HEK293 (cell line): ENCODE results near the gene MBD3L4.

ENCODE experiments used
- RBAK ChIP-seq: fragments of 450-650 bp; formaldehyde crosslinking; IDR thresholded peaks from 2 replicates; pipeline ENCODE4 v1.5.1; 2016; ENCODE audit warnings: missing biosample characterization, missing genetic modification characterization
- YY1 ChIP-seq: fragments of 450-650 bp; formaldehyde crosslinking; IDR thresholded peaks from 2 replicates; pipeline ENCODE4 v1.5.1; 2018; ENCODE audit warnings: missing biosample characterization, missing genetic modification characterization
- ZBTB17 ChIP-seq: fragments of 450-650 bp; formaldehyde crosslinking; IDR thresholded peaks from 2 replicates; pipeline ENCODE4 v1.5.1; 2016; ENCODE audit warnings: missing biosample characterization, missing genetic modification characterization
- ZNF133 ChIP-seq: fragments of 450-650 bp; formaldehyde crosslinking; IDR thresholded peaks from 2 replicates; pipeline ENCODE4 v1.5.1; 2016; ENCODE audit warnings: missing biosample characterization, missing genetic modification characterization
- ZNF140 ChIP-seq: fragments of 450-650 bp; formaldehyde crosslinking; IDR thresholded peaks from 2 replicates; pipeline ENCODE4 v1.5.1; 2016; ENCODE audit warnings: missing biosample characterization, missing genetic modification characterization
- ZNF202 ChIP-seq: fragments of 450-650 bp; formaldehyde crosslinking; IDR thresholded peaks from 2 replicates; pipeline ENCODE4 v1.5.1; 2016; ENCODE audit warnings: missing biosample characterization, missing genetic modification characterization, borderline replicate concordance
- ZNF274 ChIP-seq, 2 experiments: fragments of 200-500 bp in 1 of 2; fragments of 450-650 bp in 1 of 2; sonication (Bioruptor generic) in 1 of 2; formaldehyde crosslinking in 1 of 2; IDR thresholded peaks; 2 replicates each; pipeline versions ENCODE4 v1.5.1 to v1.6.1; 2014 to 2016; ENCODE audit warnings: borderline replicate concordance in 1 of 2, inconsistent platforms in 1 of 2, low read length in 1 of 2, missing biosample characterization in 1 of 2, missing genetic modification characterization in 1 of 2
- ZNF548 ChIP-seq: fragments of 450-650 bp; formaldehyde crosslinking; IDR thresholded peaks from 2 replicates; pipeline ENCODE4 v1.5.1; 2016; ENCODE audit warnings: missing biosample characterization, missing genetic modification characterization
- TF ChIP-seq, protein P1 (sequence below): fragments of 450-650 bp; formaldehyde crosslinking; IDR thresholded peaks from 2 replicates; pipeline ENCODE4 v1.5.1; 2016; ENCODE audit warnings: missing biosample characterization, missing genetic modification characterization
- TF ChIP-seq, protein P2 (sequence below): IDR thresholded peaks from 2 replicates; pipeline ENCODE4 v1.6.1; 2011; ENCODE audit warnings: mild to moderate bottlenecking, low read depth, low read length, borderline replicate concordance
- TF ChIP-seq, protein P3 (sequence below): fragments of 450-650 bp; formaldehyde crosslinking; IDR thresholded peaks from 2 replicates; pipeline ENCODE4 v1.5.1; 2016; ENCODE audit warnings: missing biosample characterization, missing genetic modification characterization

DNA sequence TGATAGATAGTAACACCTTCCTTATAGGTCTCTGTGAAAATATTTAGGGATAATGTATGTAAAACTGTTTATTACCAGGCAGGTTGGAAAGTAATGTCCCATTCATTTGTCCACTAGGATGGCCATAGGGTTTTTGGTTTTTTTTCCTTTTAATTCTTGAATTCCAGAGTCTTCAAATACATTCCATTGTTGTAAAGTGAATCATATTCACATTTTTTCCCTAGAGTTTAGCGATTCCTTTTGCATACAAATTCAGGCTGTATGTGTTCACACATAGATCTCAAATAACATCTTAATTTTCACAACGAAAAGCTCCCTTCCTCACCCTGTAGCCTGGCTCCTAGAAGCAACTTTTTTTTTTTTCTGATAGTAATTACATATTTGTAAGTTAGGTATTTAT lies 27.7 kb upstream of the MBD3L4 start:
- TF ChIP-seq, protein P1, sequence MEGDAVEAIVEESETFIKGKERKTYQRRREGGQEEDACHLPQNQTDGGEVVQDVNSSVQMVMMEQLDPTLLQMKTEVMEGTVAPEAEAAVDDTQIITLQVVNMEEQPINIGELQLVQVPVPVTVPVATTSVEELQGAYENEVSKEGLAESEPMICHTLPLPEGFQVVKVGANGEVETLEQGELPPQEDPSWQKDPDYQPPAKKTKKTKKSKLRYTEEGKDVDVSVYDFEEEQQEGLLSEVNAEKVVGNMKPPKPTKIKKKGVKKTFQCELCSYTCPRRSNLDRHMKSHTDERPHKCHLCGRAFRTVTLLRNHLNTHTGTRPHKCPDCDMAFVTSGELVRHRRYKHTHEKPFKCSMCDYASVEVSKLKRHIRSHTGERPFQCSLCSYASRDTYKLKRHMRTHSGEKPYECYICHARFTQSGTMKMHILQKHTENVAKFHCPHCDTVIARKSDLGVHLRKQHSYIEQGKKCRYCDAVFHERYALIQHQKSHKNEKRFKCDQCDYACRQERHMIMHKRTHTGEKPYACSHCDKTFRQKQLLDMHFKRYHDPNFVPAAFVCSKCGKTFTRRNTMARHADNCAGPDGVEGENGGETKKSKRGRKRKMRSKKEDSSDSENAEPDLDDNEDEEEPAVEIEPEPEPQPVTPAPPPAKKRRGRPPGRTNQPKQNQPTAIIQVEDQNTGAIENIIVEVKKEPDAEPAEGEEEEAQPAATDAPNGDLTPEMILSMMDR = no peak
- TF ChIP-seq ZNF274 (IDR thresholded peaks at IDR 0.05; ENCODE audit: low read length) = no peak
- TF ChIP-seq ZNF274 (tag by site-specific recombination; IDR thresholded peaks at IDR 0.05; ENCODE audit: borderline replicate concordance) = no peak
- no peak for TF ChIP-seq ZNF133 (tag by site-specific recombination)
- no peak for TF ChIP-seq YY1 (tag by site-specific recombination)
- TF ChIP-seq, protein P2, sequence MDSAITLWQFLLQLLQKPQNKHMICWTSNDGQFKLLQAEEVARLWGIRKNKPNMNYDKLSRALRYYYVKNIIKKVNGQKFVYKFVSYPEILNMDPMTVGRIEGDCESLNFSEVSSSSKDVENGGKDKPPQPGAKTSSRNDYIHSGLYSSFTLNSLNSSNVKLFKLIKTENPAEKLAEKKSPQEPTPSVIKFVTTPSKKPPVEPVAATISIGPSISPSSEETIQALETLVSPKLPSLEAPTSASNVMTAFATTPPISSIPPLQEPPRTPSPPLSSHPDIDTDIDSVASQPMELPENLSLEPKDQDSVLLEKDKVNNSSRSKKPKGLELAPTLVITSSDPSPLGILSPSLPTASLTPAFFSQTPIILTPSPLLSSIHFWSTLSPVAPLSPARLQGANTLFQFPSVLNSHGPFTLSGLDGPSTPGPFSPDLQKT = no peak
- no peak for TF ChIP-seq ZNF140 (tag by site-specific recombination)
- TF ChIP-seq RBAK = no peak
- no peak for TF ChIP-seq ZNF202 (tag by site-specific recombination)
- TF ChIP-seq, protein P3, sequence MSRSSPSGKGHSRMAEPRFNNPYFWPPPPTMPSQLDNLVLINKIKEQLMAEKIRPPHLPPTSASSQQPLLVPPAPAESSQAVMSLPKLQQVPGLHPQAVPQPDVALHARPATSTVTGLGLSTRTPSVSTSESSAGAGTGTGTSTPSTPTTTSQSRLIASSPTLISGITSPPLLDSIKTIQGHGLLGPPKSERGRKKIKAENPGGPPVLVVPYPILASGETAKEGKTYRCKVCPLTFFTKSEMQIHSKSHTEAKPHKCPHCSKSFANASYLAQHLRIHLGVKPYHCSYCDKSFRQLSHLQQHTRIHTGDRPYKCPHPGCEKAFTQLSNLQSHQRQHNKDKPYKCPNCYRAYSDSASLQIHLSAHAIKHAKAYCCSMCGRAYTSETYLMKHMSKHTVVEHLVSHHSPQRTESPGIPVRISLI (tag by site-specific recombination) = no peak
- TF ChIP-seq ZNF548 = no peak
- TF ChIP-seq ZBTB17 = no peak
